Tibial nerve (tissue), 4 donors: ENCODE data around the gene FBN2. TPM values are rescaled to one million over a fixed set of nuclear protein-coding genes. Genes with fewer than 3 reads are reported as not detected.

ENCODE experiments used
- DNase-seq, 2 donors: peaks; one replicate each; pipeline ENCODE4 v3.0.0-alpha.2; 2019; ENCODE audit warnings: low spot score in 2 of 2
- H3K27ac ChIP-seq, 4 donors: fragments of 200-600 bp; sonication (generic) in 3 of 4; one replicate each; pipeline ENCODE4 v1.5.1; 2017 to 2019; ENCODE audit warnings: mild to moderate bottlenecking in 1 of 4
- H3K27me3 ChIP-seq, 2 donors: fragments of 200-600 bp; sonication (generic) in 1 of 2; one replicate each; pipeline versions ENCODE4 v1.5.1 to v1.6.0; 2017 to 2019
- H3K36me3 ChIP-seq, 3 donors: fragments of 200-600 bp; sonication (generic); one replicate each; pipeline ENCODE4 v1.5.1; 2018 to 2019
- H3K4me1 ChIP-seq, 4 donors: fragments of 200-600 bp; sonication (generic) in 3 of 4; one replicate each; pipeline ENCODE4 v1.5.1; 2017 to 2019
- H3K4me3 ChIP-seq, 4 donors: fragments of 200-600 bp; sonication (generic) in 3 of 4; one replicate each; pipeline ENCODE4 v1.5.1; 2017 to 2019; ENCODE audit warnings: mild to moderate bottlenecking in 1 of 4, moderate library complexity in 1 of 4
- H3K9me3 ChIP-seq, 4 donors: fragments of 200-600 bp; sonication (generic) in 3 of 4; one replicate each; pipeline ENCODE4 v1.5.1; 2017 to 2019
- CTCF ChIP-seq, 5 experiments: fragments of 200-600 bp in 3 of 5; fragments of 450-650 bp in 2 of 5; sonication (generic) in 3 of 5; IDR thresholded peaks; one replicate each; pipeline ENCODE4 v1.5.1; 2016 to 2019; ENCODE audit warnings: antibody characterized with exemption in 5 of 5, mild to moderate bottlenecking in 3 of 5, moderate library complexity in 2 of 5
- EP300 ChIP-seq, 2 donors: sonication (generic); formaldehyde crosslinking; IDR thresholded peaks; one replicate each; pipeline ENCODE4 v1.6.1; 2017; ENCODE audit warnings: antibody characterized with exemption in 2 of 2, mild to moderate bottlenecking in 1 of 2
- POLR2A ChIP-seq, 2 donors: fragments of 450-650 bp; IDR thresholded peaks; one replicate each; pipeline ENCODE4 v1.6.1; 2017; ENCODE audit warnings: antibody characterized with exemption in 2 of 2, mild to moderate bottlenecking in 2 of 2, moderate library complexity in 2 of 2
- WGBS, 2 donors: methylation state at CpG; one replicate each; pipeline ENCODE4 v1.1.5; 2018; 5-methylcytosine and 5-hydroxymethylcytosine counted together
- total RNA-seq, 4 donors: library from RNA; depleted of rRNA; stranded (reverse); fragments of >200 nt; gene quantifications; one replicate each; pipeline ENCODE4 v1.1.0, GENCODE V29; 2016

The FBN2 gene
- total RNA-seq, 4 donors from 2014 or later, result 1.2 to 6.3 (median 3.6) TPM

- no peak overlapping the region for H3K4me3 ChIP-seq
- DNase-seq, result no peak
- no peaks in the 10 kb centered on the region for H3K36me3 ChIP-seq
- H3K27ac ChIP-seq, result no peak overlapping the region
- TF ChIP-seq POLR2A (IDR thresholded peaks at IDR 0.05), result no peak
- no peak for TF ChIP-seq EP300 (IDR thresholded peaks at IDR 0.05)
- no peak for TF ChIP-seq CTCF (IDR thresholded peaks at IDR 0.05)
- H3K27me3 ChIP-seq, result no peaks in the 10 kb centered on the region
- H3K9me3 ChIP-seq, result no peaks in the 10 kb centered on the region
- H3K4me1 ChIP-seq, result no peaks in the 10 kb centered on the region
These were observed 115.4 kb downstream of the FBN2 start for GRCh38 chr5:128422612-128423011.

- Histone ChIP-seq H3K4me3 (no peak overlapping the region), H3K4me1 (peaks cover 0 to 4% (median 0%) of the 10 kb centered on the region in 4 donors), H3K27me3 (no peaks in the 10 kb centered on the region), H3K27ac (no peak overlapping the region), H3K36me3 (no peaks in the 10 kb centered on the region), H3K9me3 (peaks cover 0 to 9% (median 2%) of the 10 kb centered on the region in 4 donors)
- no peak for DNase-seq
- no peak for TF ChIP-seq POLR2A (IDR thresholded peaks at IDR 0.05)
- TF ChIP-seq EP300 (IDR thresholded peaks at IDR 0.05), result no peak
- no peak for TF ChIP-seq CTCF (IDR thresholded peaks at IDR 0.05)
These were observed 123.6 kb downstream of the FBN2 start for GRCh38 chr5:128414469-128414868.

- Histone ChIP-seq H3K4me3 (no peak overlapping the region), H3K36me3 (no peaks in the 10 kb centered on the region), H3K27ac (no peak overlapping the region), H3K9me3 (peaks cover 0 to 9% (median 2%) of the 10 kb centered on the region in 4 donors), H3K27me3 (no peaks in the 10 kb centered on the region), H3K4me1 (peaks cover 0 to 4% (median 0%) of the 10 kb centered on the region in 4 donors)
- DNase-seq, result no peak
- 40 to 56% methylated on average over 2 of the region's 2 CpGs for WGBS, 2 donors
- TF ChIP-seq EP300 (IDR thresholded peaks at IDR 0.05) (no peak), CTCF (IDR thresholded peaks at IDR 0.05) (no peak), POLR2A (IDR thresholded peaks at IDR 0.05) (no peak)
These were observed 124.7 kb downstream of the FBN2 start for GRCh38 chr5:128413356-128413755.

- WGBS, 2 donors, result 72 to 80% methylated on average over 1 of the region's 1 CpG
- H3K27ac ChIP-seq, result no peak overlapping the region
- H3K9me3 ChIP-seq, result peaks cover 0 to 9% (median 2%) of the 10 kb centered on the region in 4 donors
- H3K4me3 ChIP-seq, result no peak overlapping the region
- H3K4me1 ChIP-seq, result peaks cover 0 to 4% (median 0%) of the 10 kb centered on the region in 4 donors
- no peaks in the 10 kb centered on the region for H3K27me3 ChIP-seq
- TF ChIP-seq EP300 (IDR thresholded peaks at IDR 0.05), result no peak
- no peak for TF ChIP-seq CTCF (IDR thresholded peaks at IDR 0.05)
- no peak for TF ChIP-seq POLR2A (IDR thresholded peaks at IDR 0.05)
- H3K36me3 ChIP-seq, result no peaks in the 10 kb centered on the region
- no peak for DNase-seq
These were observed 125.7 kb downstream of the FBN2 start for GRCh38 chr5:128412145-128412930.

- H3K27ac ChIP-seq, result no peak overlapping the region
- no peak overlapping the region for H3K4me3 ChIP-seq
- DNase-seq, result no peak
- H3K27me3 ChIP-seq, result no peaks in the 10 kb centered on the region
- peaks cover 0 to 3% (median 1%) of the 10 kb centered on the region in 4 donors for H3K9me3 ChIP-seq
- H3K36me3 ChIP-seq, result no peaks in the 10 kb centered on the region
- peaks cover 0 to 4% (median 0%) of the 10 kb centered on the region in 4 donors for H3K4me1 ChIP-seq
- TF ChIP-seq CTCF (IDR thresholded peaks at IDR 0.05) (no peak), EP300 (IDR thresholded peaks at IDR 0.05) (no peak), POLR2A (IDR thresholded peaks at IDR 0.05) (no peak)
These were observed 128.8 kb downstream of the FBN2 start for GRCh38 chr5:128409166-128409800.
